Thyroid gland (tissue), 4 donors: ENCODE data around the gene CHD1L. TPM values are rescaled to one million over a fixed set of nuclear protein-coding genes. Genes with fewer than 3 reads are reported as not detected.

Experiments
- DNase-seq, 2 donors: peaks; one replicate each; pipeline ENCODE4 v3.0.0-alpha.2; 2019
- H3K27ac ChIP-seq, 3 donors: fragments of 200-600 bp; sonication (generic); 1 replicate in 2 of 3; 2 replicates in 1 of 3; pipeline ENCODE4 v1.5.1; 2016 to 2019; ENCODE audit warnings: mild to moderate bottlenecking in 1 of 3, moderate library complexity in 1 of 3
- H3K27me3 ChIP-seq: fragments of 200-600 bp; sonication (generic); one replicate; pipeline ENCODE4 v1.5.1; 2019
- H3K36me3 ChIP-seq, 2 donors: fragments of 200-600 bp; sonication (generic); one replicate each; pipeline ENCODE4 v1.5.1; 2016 to 2019
- H3K4me1 ChIP-seq, 2 donors: fragments of 200-600 bp; sonication (generic); one replicate each; pipeline ENCODE4 v1.5.1; 2017 to 2019
- H3K4me3 ChIP-seq, 3 donors: fragments of 200-600 bp; sonication (generic); replicated peaks in 1 of 3; 1 replicate in 2 of 3; 2 replicates in 1 of 3; pipeline ENCODE4 v1.5.1; 2016; ENCODE audit warnings: mild to moderate bottlenecking in 1 of 3
- H3K9me3 ChIP-seq: fragments of 200-600 bp; sonication (generic); one replicate; pipeline ENCODE4 v1.5.1; 2017
- CTCF ChIP-seq, 6 experiments: fragments of 200-600 bp in 3 of 6; fragments of 450-650 bp in 3 of 6; sonication (generic) in 3 of 6; IDR thresholded peaks; one replicate each; pipeline ENCODE4 v1.5.1; 2016 to 2019; ENCODE audit warnings: antibody characterized with exemption in 6 of 6, mild to moderate bottlenecking in 2 of 6, inconsistent platforms in 1 of 6, moderate library complexity in 1 of 6
- POLR2A ChIP-seq, 2 donors: fragments of 450-650 bp; IDR thresholded peaks; one replicate each; pipeline ENCODE4 v1.6.1; 2017; ENCODE audit warnings: antibody characterized with exemption in 2 of 2, mild to moderate bottlenecking in 2 of 2, moderate library complexity in 1 of 2
- WGBS, 2 donors: methylation state at CpG; one replicate each; pipeline ENCODE4 v1.1.5; 2017; 5-methylcytosine and 5-hydroxymethylcytosine counted together
- intact Hi-C: fragments of 100-400 bp; cut with DNase I; formaldehyde crosslinking; loops from one replicate; pipeline ENCODE4 v1.15.1; 2023
- total RNA-seq, 4 donors: library from RNA; depleted of rRNA; stranded (reverse); fragments of >200 nt; gene quantifications; one replicate each; pipeline ENCODE4 v1.2.3, GENCODE V29; 2016

The CHD1L gene
- total RNA-seq, 4 donors from 2014 or later, result 16.5 to 22.2 (median 17.3) TPM

GRCh38 chr1:147252540-147252939, 10.1 kb downstream of the CHD1L start:
- Histone ChIP-seq H3K36me3 (no peaks in the 10 kb centered on the region), H3K9me3 (no peaks in the 10 kb centered on the region), H3K27ac (no peak overlapping the region), H3K27me3 (no peaks in the 10 kb centered on the region), H3K4me3 (no peak overlapping the region), H3K4me1 (no peaks in the 10 kb centered on the region)
- intact Hi-C loops, result no loop called here
- WGBS, 2 donors, result 91 to 99% methylated on average over 9 of the region's 9 CpGs
- DNase-seq, result no peak
- TF ChIP-seq CTCF (IDR thresholded peaks at IDR 0.05), result no peak
- no peak for TF ChIP-seq POLR2A (IDR thresholded peaks at IDR 0.05)

- DNase-seq, result no peak
- no peaks in the 10 kb centered on the region for H3K9me3 ChIP-seq
- H3K27me3 ChIP-seq, result no peaks in the 10 kb centered on the region
- H3K36me3 ChIP-seq, result peaks cover 13% of the 10 kb centered on the region in 2 donors
- WGBS, 2 donors, result 79 to 99% methylated on average over 4 of the region's 4 CpGs
- intact Hi-C loops, result no loop called here
- H3K4me1 ChIP-seq, result no peaks in the 10 kb centered on the region
- no peak for TF ChIP-seq CTCF (IDR thresholded peaks at IDR 0.05)
- TF ChIP-seq POLR2A (IDR thresholded peaks at IDR 0.05), result no peak
- no peak overlapping the region for H3K27ac ChIP-seq
- no peak overlapping the region for H3K4me3 ChIP-seq
These were observed 18.5 kb downstream of the CHD1L start for GRCh38 chr1:147260956-147261355.

- Histone ChIP-seq H3K27ac (no peak overlapping the region), H3K9me3 (no peaks in the 10 kb centered on the region), H3K27me3 (no peaks in the 10 kb centered on the region), H3K4me3 (no peak overlapping the region), H3K4me1 (no peaks in the 10 kb centered on the region), H3K36me3 (peaks cover 13 to 23% of the 10 kb centered on the region in 2 donors)
- 94 to 95% methylated on average over 3 of the region's 3 CpGs for WGBS, 2 donors
- intact Hi-C loops, result no loop called here
- no peak for DNase-seq
- TF ChIP-seq CTCF (IDR thresholded peaks at IDR 0.05), result no peak
- no peak for TF ChIP-seq POLR2A (IDR thresholded peaks at IDR 0.05)
These were observed 21.8 kb downstream of the CHD1L start for GRCh38 chr1:147264158-147264768.

GRCh38 chr1:147266381-147266780, 23.9 kb downstream of the CHD1L start:
- 97 to 99% methylated on average over 5 of the region's 5 CpGs for WGBS, 2 donors
- TF ChIP-seq POLR2A (IDR thresholded peaks at IDR 0.05) (no peak), CTCF (IDR thresholded peaks at IDR 0.05) (no peak)
- no peak overlapping the region for H3K4me3 ChIP-seq
- H3K9me3 ChIP-seq, result no peaks in the 10 kb centered on the region
- no peak overlapping the region for H3K27ac ChIP-seq
- DNase-seq, result no peak
- intact Hi-C loops, result no loop called here
- peaks cover 2 to 18% of the 10 kb centered on the region in 2 donors for H3K36me3 ChIP-seq
- H3K27me3 ChIP-seq, result no peaks in the 10 kb centered on the region
- peaks cover 0 to 1% of the 10 kb centered on the region in 2 donors for H3K4me1 ChIP-seq

- WGBS, 2 donors, result 93 to 95% methylated on average over 4 of the region's 4 CpGs
- TF ChIP-seq CTCF (IDR thresholded peaks at IDR 0.05) (no peak), POLR2A (IDR thresholded peaks at IDR 0.05) (no peak)
- Histone ChIP-seq H3K4me1 (peaks cover 4 to 6% of the 10 kb centered on the region in 2 donors), H3K4me3 (no peak overlapping the region), H3K36me3 (peaks cover 0 to 18% of the 10 kb centered on the region in 2 donors), H3K27ac (no peak overlapping the region), H3K9me3 (no peaks in the 10 kb centered on the region), H3K27me3 (no peaks in the 10 kb centered on the region)
- intact Hi-C loops, result no loop called here
- no peak for DNase-seq
These were observed 25.2 kb downstream of the CHD1L start for GRCh38 chr1:147267711-147268110.
